HG03469 (cell line): Measurements from ENCODE around the gene CCNH.

Experiments
- ATAC-seq: cut with Tn5 transposase; IDR thresholded peaks from one replicate; pipeline ENCODE4 v1.9.1; 2021; ENCODE audit warnings: mild to moderate bottlenecking, moderate library complexity, moderate number of reproducible peaks; ENCODE audit not compliant: unreplicated experiment

CCNH gene

GRCh38 chr5:87412630-87413342 is at the start of gene CCNH:
CCNH (minus strand) TSS chr5:87412930; CDS start chr5:87412794, 136 bp downstream.
- ATAC-seq, result peak; percentile 99

DNA sequence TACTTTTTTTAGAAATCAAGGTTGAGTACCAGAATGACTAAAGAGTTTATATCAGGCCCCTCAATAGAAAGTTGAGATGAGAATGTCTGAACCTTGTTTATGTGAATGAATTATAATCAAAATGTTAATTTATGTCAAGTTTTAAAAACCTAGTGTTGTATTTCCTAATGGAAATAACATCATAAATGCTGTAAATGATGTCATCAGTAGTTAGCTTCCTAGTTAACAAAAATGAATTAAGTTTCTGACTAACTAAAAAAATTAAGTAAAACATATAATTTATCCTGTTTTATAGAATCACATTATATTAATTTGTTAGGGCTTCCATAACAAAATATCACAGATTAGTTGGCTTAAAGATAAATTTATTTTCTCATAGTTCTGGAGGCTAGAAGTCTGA is 45.0 kb upstream of the CCNH start:
- no peak for ATAC-seq

GRCh38 chr5:87453801-87454200 is 41.1 kb upstream of the CCNH start:
- no peak for ATAC-seq

- no peak for ATAC-seq
Measured at GRCh38 chr5:87452837-87453236, 40.1 kb upstream of the CCNH start.

DNA sequence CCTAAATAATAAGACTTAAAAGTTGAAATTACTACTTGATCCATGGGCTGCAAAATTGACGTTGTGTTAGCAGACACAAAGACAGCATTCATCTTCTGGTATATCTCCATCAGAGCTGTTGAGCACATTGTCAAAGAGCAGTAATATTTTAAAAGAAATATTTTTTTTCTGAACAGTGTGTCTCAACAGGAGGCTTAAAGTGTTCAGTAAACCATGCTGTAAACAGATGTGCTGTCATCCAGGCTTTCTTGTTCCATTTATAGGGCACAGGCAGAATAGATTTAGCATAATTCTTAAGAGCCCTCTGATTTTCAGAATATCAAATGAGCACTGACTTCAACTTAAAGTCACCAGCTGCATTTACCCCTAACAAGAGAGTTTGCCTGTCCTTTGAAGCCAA is 29.7 kb upstream of the CCNH start:
- no peak for ATAC-seq

GRCh38 chr5:87438231-87438630 is 25.5 kb upstream of the CCNH start:
- ATAC-seq, result no peak

DNA sequence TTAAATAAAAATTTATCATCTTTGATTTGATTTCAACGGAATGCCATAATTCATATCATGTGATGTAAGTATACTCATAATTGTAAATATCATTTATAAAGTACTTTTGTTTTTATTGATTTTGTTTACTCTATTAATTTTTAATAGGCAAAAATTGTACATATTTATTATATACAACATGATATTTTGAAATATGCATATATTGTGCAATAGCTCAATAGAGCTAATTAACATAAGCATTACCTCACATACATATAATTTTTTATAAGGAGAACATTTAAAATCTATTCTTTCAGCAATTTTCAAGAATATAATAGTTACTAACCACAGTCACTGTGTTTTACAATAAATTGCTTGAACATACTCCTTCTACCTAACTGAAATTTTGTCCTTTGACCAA is 25.0 kb upstream of the CCNH start:
- no peak for ATAC-seq

GRCh38 chr5:87435144-87435694 is 22.5 kb upstream of the CCNH start:
- ATAC-seq, result no peak

DNA sequence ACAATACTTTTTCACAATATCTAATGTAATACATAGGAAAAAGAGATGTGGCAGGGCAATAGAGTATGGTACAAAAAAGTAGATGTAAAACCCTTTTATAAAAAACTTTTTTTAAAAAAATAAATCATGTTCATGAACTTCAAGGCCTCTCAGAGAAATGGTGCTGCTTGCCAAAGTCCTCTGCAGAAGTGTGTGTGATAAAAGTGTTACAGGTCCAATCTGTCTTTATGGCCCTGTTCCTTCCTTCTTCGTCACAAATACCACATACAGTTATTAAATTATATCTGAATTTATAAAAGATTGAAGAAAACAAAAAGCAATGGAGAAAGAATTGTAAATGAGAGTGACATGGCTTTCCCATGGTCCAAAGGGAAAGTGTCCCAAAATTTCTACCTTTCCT is 21.7 kb upstream of the CCNH start:
- ATAC-seq, result no peak

DNA sequence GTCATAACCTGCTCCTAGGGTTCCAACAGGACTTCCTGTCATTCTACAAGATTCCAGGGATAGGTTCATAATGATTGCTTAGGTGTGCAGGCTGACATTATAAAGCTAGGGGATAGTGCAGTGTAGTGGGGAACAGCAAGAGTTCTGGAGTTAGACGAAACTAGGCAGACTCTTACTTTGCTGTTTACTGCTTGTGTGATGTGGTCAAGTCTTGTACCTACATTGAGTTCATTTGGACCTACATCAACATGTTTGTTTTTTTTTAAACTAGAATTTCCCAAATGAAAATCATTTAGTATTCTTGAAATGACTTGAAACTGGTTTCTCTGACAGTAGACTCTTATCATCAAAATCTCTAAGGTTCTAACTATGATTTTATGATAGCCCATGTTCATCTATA is 21.2 kb upstream of the CCNH start:
- no peak for ATAC-seq

DNA sequence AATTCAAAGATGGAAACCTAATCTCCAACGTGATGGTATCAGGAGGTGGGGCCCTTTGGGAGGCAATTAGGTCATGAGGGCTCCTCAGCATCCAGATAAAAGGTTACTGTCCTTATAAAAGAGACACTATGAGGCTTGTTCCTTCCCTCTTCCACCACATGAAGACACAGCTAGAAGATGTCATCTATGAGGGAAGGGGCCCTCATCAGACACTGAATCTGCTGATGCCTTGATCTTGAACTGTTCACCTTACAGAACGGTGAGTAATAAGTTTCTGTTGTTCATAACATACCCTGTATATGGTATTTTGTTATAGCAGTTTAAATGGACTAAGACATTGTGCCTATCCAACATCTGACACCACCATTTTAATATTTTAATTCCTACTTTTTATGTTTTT is 19.7 kb upstream of the CCNH start:
- ATAC-seq, result no peak

DNA sequence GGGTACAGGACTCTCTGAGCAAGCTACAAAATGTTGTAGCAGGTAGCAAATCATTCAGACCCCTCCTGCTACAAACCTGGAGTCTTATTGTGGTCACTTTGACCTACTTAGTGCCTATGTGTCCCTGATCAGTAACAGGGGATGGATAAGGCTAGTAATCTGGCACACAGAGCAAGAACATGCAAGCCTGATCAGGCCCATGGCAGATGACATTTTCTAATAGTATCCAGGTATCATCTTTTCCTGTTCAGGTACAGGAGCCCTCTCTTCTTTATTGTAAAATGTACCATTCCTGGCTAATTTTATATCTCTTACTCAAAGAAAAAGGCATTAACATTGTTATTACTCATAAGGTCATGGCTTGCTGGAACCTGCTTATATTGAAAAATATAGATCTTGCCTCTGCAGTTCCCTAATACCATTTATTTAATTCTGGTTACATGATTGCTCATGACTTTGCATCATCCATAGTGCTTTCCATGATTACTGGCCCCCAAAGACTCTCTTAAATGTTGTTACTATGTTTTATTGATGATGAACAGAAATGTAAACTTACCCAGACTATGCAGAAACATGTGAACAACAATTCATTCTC is 18.2 kb upstream of the CCNH start:
- ATAC-seq, result no peak

GRCh38 chr5:87423755-87424154 is 11.0 kb upstream of the CCNH start:
- no peak for ATAC-seq

DNA sequence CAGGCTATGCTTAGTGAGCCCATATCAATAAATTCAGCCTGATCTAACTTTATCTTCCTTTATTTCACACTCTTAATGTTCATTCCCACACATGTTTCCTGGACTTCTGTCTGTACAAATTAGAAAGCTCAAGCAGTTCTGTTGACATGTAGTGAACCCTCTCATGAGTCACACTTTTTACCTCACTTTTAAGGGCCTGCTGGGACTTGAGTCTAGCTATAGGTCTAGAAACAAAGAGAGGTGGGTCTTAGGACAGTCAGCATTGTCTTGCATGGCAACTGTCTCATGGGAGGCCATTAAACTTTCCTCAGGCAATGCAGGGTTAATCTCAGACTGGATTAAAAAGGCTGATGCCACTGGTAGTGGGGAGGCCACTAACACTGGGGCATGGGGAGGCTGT is 8.6 kb upstream of the CCNH start:
- ATAC-seq, result no peak

GRCh38 chr5:87418506-87418905 is 5.8 kb upstream of the CCNH start:
- ATAC-seq, result no peak

DNA sequence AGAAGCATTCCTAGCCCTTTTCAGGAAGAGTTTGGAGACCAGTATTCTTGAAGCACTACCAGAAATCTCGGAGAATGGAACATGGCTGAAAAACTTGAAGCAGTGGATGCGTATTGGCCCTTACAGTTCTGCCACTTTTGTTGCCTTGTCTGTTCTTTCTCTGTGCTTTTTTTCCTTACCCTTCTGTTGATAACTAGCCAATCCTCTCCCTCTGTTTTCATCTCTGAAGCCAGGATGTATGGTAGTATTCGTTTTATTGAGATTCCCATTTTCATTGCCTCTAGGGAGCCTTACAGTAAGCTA is 564 bp upstream of the CCNH start:
- ATAC-seq, result no peak

- ATAC-seq, result no peak
Measured at GRCh38 chr5:87411973-87412629, 629 bp downstream of the CCNH start.

- ATAC-seq, result no peak
Measured at GRCh38 chr5:87411586-87411972, 1.2 kb downstream of the CCNH start.

- ATAC-seq, result no peak
Measured at GRCh38 chr5:87410931-87411330, 1.8 kb downstream of the CCNH start.

DNA sequence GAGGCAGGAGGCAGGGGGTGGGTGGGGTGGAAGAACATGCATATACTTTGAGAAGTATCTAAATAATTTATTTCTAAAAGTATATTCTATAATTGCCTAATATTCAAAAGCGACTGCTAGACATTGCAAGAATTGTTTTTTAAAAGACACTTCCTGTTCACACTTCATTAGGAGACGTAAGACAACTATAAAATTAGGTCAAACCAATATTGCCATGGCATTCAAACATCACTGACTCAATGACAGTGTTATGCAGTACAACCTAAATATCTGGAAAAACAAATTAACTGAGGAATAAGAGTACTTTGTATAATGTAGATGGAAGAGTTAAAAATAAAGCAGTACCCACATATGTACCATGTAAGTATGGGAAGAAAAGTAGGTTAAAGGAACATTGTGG is 4.5 kb downstream of the CCNH start:
- no peak for ATAC-seq

GRCh38 chr5:87405472-87406155 is 7.1 kb downstream of the CCNH start:
- no peak for ATAC-seq

GRCh38 chr5:87404359-87404758 is 8.4 kb downstream of the CCNH start:
- ATAC-seq, result no peak
